ENCODE data around the gene DGKD.

Gene DGKD

GRCh38 chr2:233495503-233496496, 141.5 kb downstream of the DGKD start:
- DNase-seq (ENCODE audit: low read depth in 2 of 2), result no peak

GRCh38 chr2:233497692-233498091, 143.4 kb downstream of the DGKD start:
- no peak for DNase-seq (ENCODE audit: low read depth in 2 of 2)

GRCh38 chr2:233498126-233498525, 143.8 kb downstream of the DGKD start:
- no peak for DNase-seq (ENCODE audit: low read depth in 2 of 2)

GRCh38 chr2:233499928-233500327, 145.6 kb downstream of the DGKD start:
- no peak for DNase-seq (ENCODE audit: low read depth in 2 of 2)

- no peak for DNase-seq (ENCODE audit: low read depth in 2 of 2)
These were observed 147.1 kb downstream of the DGKD start for GRCh38 chr2:233501198-233502076.

GRCh38 chr2:233503481-233503880, 149.2 kb downstream of the DGKD start:
- DNase-seq (ENCODE audit: low read depth in 2 of 2), result no peak

GRCh38 chr2:233503947-233504637, 149.8 kb downstream of the DGKD start:
- no peak for DNase-seq (ENCODE audit: low read depth in 2 of 2)

GRCh38 chr2:233513953-233514655, 159.8 kb downstream of the DGKD start:
- DNase-seq (ENCODE audit: low read depth in 2 of 2), result no peak

GRCh38 chr2:233519787-233520611, 165.7 kb downstream of the DGKD start:
- DNase-seq (ENCODE audit: low read depth in 2 of 2), result no peak
